Karpas-422 (cell line): ENCODE measurements around the gene TOX2. TPM values are rescaled to one million over a fixed set of nuclear protein-coding genes. Genes with fewer than 3 reads are reported as not detected.

ENCODE experiments used
- DNase-seq: peaks from one replicate; pipeline ENCODE4 v3.0.0-alpha.2; 2015
- H2AFZ ChIP-seq: fragments of 200-600 bp; sonication (generic); 2 replicates; pipeline ENCODE4 v1.6.1; 2014; ENCODE audit warnings: antibody characterized with exemption, low read length, mixed read lengths
- H3K27ac ChIP-seq: fragments of 200-600 bp; sonication (generic); 2 replicates; pipeline ENCODE4 v1.5.1; 2014; ENCODE audit warnings: mild to moderate bottlenecking, low read length, moderate library complexity
- H3K27me3 ChIP-seq: fragments of 200-600 bp; sonication (generic); 2 replicates; pipeline ENCODE4 v1.6.1; 2014; ENCODE audit warnings: low read length, mixed read lengths
- H3K36me3 ChIP-seq: fragments of 200-600 bp; sonication (generic); 2 replicates; pipeline ENCODE4 v1.6.1; 2014; ENCODE audit warnings: low read length, mixed read lengths; ENCODE audit not compliant: insufficient read depth
- H3K4me1 ChIP-seq: fragments of 200-600 bp; sonication (generic); 2 replicates; pipeline ENCODE4 v1.6.1; 2014; ENCODE audit warnings: mild to moderate bottlenecking, low read length, mixed read lengths
- H3K4me2 ChIP-seq: fragments of 200-600 bp; sonication (generic); 2 replicates; pipeline ENCODE4 v1.6.1; 2014; ENCODE audit warnings: low read length, low read depth, mild to moderate bottlenecking; ENCODE audit not compliant: poor library complexity, severe bottlenecking
- H3K4me3 ChIP-seq: fragments of 200-600 bp; sonication (generic); 2 replicates; pipeline ENCODE4 v1.5.1; 2014; ENCODE audit warnings: mild to moderate bottlenecking, antibody characterized with exemption, low read length, mixed read lengths
- H3K79me2 ChIP-seq: fragments of 200-600 bp; sonication (generic); 2 replicates; pipeline ENCODE4 v1.6.1; 2014; ENCODE audit warnings: mild to moderate bottlenecking, low read length, mixed read lengths
- H3K9ac ChIP-seq: fragments of 200-600 bp; sonication (generic); 2 replicates; pipeline ENCODE4 v1.6.0; 2014; ENCODE audit warnings: low read length
- H3K9me2 ChIP-seq: fragments of 200-600 bp; sonication (generic), shearing (Covaris generic); replicated peaks from 2 replicates; pipeline ENCODE4 v1.6.0; 2014; ENCODE audit warnings: mild to moderate bottlenecking, low read length, moderate library complexity; ENCODE audit not compliant: insufficient read depth
- H3K9me3 ChIP-seq: fragments of 300-700, 200-600 bp; sonication (generic); 2 replicates; pipeline ENCODE4 v1.6.1; 2014; ENCODE audit warnings: low read length, mixed read lengths
- H4K20me1 ChIP-seq: fragments of 200-600 bp; sonication (generic); 2 replicates; pipeline ENCODE4 v1.6.1; 2014; ENCODE audit warnings: mild to moderate bottlenecking, antibody characterized with exemption, low read length, low read depth; ENCODE audit not compliant: insufficient read depth
- total RNA-seq: library from RNA; depleted of rRNA; stranded (reverse); fragments of >200 nt; shearing (Covaris generic); gene quantifications from 2 replicates; pipeline ENCODE4 v1.2.3, GENCODE V29; 2014; ENCODE audit warnings: low replicate concordance

The TOX2 gene
- total RNA-seq, 1 experiment from 2014 or later, result 42.9 TPM

- Histone ChIP-seq H3K79me2 (peaks cover 75% of the 10 kb centered on the region), H3K36me3 (peaks cover 11% of the 10 kb centered on the region; the same call in 1 of the 2 replicates), H3K4me2 (no peak overlapping the region), H3K9me3 (no peaks in the 10 kb centered on the region), H3K4me1 (peaks cover 81% of the 10 kb centered on the region), H3K9me2 (no peaks in the 10 kb centered on the region), H3K27ac (peak overlapping the region; percentile 62), H3K4me3 (no peak overlapping the region), H3K9ac (peak overlapping the region; percentile 27; the same call in 1 of the 2 replicates), H4K20me1 (no peaks in the 10 kb centered on the region), H3K27me3 (no peaks in the 10 kb centered on the region), H2AFZ (no peak overlapping the region)
- DNase-seq, result no peak
These were observed 110.3 kb downstream of the TOX2 start for GRCh38 chr20:44024820-44025580.

DNA sequence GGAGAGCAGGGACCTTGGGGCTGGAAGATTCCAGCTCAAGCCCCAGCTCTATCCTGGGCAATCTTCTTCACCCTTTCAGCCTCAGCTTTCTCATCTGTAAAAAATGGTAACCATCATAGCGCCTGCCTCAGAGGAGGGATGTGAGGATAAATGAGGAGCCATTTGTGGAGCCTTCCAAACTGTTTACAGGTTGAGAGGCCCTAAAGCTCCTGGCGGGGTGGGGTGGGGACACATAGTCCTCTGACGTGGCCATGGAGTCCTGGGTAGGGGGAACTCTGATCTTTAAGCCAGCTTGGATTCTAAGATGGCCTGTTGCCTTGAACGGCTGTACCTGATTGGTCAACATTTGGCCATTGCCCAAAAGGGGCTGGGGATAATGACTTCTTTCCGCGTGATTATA, 111.1 kb downstream of the TOX2 start:
- peaks cover 82% of the 10 kb centered on the region for H3K79me2 ChIP-seq
- H3K4me3 ChIP-seq, result no peak overlapping the region
- H2AFZ ChIP-seq, result no peak overlapping the region
- H3K9me3 ChIP-seq, result no peaks in the 10 kb centered on the region
- no peak overlapping the region for H3K4me2 ChIP-seq
- peaks cover 9% of the 10 kb centered on the region; the same call in 1 of the 2 replicates for H3K36me3 ChIP-seq
- no peaks in the 10 kb centered on the region for H4K20me1 ChIP-seq
- H3K9me2 ChIP-seq, result no peaks in the 10 kb centered on the region
- no peak for DNase-seq
- no peaks in the 10 kb centered on the region for H3K27me3 ChIP-seq
- H3K4me1 ChIP-seq, result peaks cover 85% of the 10 kb centered on the region
- no peak overlapping the region for H3K9ac ChIP-seq
- H3K27ac ChIP-seq, result peak overlapping the region; percentile 33; the same call in 1 of the 2 replicates

DNA sequence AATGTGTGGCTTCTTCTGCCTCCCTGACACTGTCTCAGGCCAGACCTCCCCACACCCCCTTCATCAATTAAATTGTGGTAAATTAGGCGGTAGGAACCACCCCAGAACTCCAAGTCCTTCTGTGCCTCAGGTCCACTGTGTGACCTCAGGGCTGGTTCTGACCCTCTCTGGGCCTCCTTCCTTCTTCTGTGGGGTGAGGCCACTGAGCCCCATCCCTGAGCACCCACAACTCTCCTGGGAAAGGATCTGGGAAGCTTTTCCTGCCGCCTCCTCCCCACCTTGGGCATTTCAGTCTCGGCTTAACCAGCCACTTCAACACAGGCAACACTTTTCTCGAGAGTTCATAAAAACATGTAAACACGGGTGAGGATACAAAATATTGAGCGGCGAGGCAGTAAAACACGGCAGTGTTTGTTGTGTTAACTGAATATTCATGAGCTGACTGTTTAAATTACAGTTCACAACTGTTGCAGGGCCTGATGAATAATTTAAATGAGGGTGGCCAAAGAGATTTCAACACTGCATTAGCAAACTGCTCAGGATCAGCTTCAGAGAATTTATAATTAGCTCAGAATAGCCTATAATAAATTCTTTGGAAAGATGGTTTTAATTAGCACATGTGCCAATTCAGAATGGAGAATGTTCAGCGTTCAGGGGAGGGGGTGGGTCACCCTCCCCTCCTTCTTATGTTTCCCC, 112.1 kb downstream of the TOX2 start:
- H3K4me2 ChIP-seq, result no peak overlapping the region
- H3K36me3 ChIP-seq, result peaks cover 5% of the 10 kb centered on the region; the same call in 1 of the 2 replicates
- no peak overlapping the region for H3K4me3 ChIP-seq
- H3K4me1 ChIP-seq, result peaks cover 93% of the 10 kb centered on the region
- H3K27ac ChIP-seq, result peak overlapping the region; percentile 94
- peak overlapping the region; percentile 6; the same call in 1 of the 2 replicates for H3K9ac ChIP-seq
- no peaks in the 10 kb centered on the region for H4K20me1 ChIP-seq
- no peaks in the 10 kb centered on the region for H3K9me2 ChIP-seq
- no peak overlapping the region for H2AFZ ChIP-seq
- peaks cover 83% of the 10 kb centered on the region for H3K79me2 ChIP-seq
- H3K27me3 ChIP-seq, result no peaks in the 10 kb centered on the region
- no peaks in the 10 kb centered on the region for H3K9me3 ChIP-seq
- DNase-seq, result no peak

DNA sequence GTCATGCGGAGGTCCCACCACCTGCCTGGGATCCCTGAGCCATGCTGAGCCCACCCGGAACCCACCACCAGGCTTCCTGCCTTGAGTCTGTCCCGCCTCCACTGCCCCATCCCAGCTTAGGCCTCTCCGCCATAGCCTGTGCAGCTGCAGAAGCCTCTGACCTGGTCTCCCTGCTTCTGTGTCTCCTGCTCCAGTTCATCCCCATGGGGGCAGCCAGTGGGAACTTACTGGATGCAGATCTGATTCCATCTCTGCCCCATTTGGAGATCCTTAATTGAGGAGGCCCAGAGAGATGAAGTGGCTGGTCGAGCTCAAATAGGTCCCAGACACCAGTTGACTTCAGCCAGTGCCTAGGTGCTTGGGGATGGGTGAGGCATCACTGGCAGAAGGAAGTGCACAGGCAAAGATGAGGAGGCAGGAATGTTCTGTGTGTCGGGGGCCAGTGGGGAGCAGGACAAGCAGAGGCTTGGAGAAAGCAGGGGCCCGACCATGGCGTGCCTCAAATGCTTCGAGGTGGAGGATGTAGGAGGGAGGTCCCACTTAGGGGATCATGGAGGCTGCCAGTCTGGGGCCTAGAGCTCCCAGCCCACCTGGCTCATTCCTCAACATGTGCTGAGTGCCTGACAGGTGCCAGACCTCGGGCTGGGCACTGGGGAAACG, 112.8 kb downstream of the TOX2 start:
- H3K9me3 ChIP-seq, result no peaks in the 10 kb centered on the region
- peak overlapping the region; percentile 32 for H3K9ac ChIP-seq
- H3K4me1 ChIP-seq, result peaks cover 97% of the 10 kb centered on the region
- H2AFZ ChIP-seq, result no peak overlapping the region
- H3K27me3 ChIP-seq, result no peaks in the 10 kb centered on the region
- H3K4me3 ChIP-seq, result no peak overlapping the region
- H3K79me2 ChIP-seq, result peaks cover 82% of the 10 kb centered on the region
- H3K27ac ChIP-seq, result peak overlapping the region; percentile 94
- no peaks in the 10 kb centered on the region for H4K20me1 ChIP-seq
- no peak for DNase-seq
- peaks cover 5% of the 10 kb centered on the region; the same call in 1 of the 2 replicates for H3K36me3 ChIP-seq
- peak overlapping the region; percentile 18 for H3K4me2 ChIP-seq
- H3K9me2 ChIP-seq, result no peaks in the 10 kb centered on the region

- Histone ChIP-seq H3K9me3 (no peaks in the 10 kb centered on the region), H2AFZ (no peak overlapping the region), H3K9me2 (no peaks in the 10 kb centered on the region), H3K27me3 (no peaks in the 10 kb centered on the region), H3K27ac (peak overlapping the region; percentile 94), H3K9ac (peak overlapping the region; percentile 45), H3K4me3 (no peak overlapping the region), H4K20me1 (no peaks in the 10 kb centered on the region), H3K4me2 (peak overlapping the region; percentile 18), H3K4me1 (peaks cover 97% of the 10 kb centered on the region), H3K36me3 (peaks cover 5% of the 10 kb centered on the region; the same call in 1 of the 2 replicates), H3K79me2 (peaks cover 80% of the 10 kb centered on the region)
- no peak for DNase-seq
These were observed 113.5 kb downstream of the TOX2 start for GRCh38 chr20:44028003-44028730.

DNA sequence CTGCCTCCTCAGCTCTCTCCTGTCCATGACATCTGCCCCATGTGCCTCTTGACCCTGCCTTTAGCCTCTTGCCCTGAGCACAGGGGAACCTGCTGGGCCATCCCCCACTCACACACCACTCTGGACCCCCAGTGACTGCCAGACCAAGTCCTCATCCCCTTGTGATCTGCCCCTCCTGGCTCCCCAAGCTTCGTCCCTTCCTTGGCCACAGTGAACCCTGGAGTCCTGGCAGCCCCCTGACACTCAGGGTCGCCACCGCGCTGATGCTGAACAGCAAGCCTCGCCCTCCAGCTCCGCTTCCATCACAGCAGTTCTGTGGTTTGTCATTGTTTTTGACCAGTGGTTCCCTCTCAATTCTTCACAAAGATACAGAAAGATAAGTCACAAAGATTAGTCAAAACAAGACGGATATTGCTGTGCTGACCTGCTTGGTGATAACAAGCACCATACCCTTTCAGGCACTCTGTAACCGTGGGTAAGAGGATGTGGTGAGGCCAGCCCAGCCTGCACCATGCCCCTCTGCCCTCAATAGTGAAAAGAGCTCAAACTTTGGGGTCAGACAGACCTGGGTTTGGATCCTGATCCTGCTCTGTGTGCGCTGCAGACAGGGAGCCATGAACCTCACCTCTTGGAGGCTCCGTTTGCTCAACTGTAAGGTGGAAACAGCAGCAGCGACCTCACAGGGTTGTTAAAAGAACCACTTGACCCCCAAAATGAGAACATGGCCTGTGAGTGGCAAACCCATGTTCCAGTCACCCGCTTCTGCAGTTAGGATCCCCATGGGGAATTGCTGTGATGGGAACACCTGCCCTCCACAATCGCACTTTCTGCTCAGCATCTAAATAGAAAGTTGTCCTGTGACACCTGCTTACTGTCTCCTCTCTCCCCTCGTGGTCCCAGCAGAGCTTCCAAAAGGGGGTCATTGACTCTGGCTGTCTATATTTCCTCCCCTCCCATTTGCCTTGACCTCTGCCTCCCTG, 114.5 kb downstream of the TOX2 start:
- no peaks in the 10 kb centered on the region for H3K27me3 ChIP-seq

DNA sequence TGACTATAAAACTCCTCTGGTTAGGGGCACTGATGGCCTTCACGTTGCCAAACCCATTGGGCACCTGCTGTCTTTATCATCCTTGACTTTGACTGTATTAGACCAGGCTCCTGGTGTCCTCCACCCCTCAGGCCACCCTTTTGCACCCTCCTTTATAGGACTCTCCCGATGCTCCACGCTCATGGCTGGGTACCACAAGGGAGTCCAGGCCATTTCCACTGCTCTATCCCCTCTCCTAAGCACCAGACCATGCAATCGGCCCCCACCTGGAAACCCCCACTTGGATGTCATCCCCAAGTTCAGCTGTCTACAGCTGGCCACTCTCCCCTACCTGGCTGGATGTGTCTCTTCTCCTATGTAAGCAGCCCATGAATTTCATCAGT, 115.2 kb downstream of the TOX2 start:
- Histone ChIP-seq H4K20me1 (no peaks in the 10 kb centered on the region), H3K4me1 (peaks cover 97% of the 10 kb centered on the region)

More for the DNA sequence above, 114.5 kb downstream of the TOX2 start:
- H3K4me1 ChIP-seq, result peaks cover 97% of the 10 kb centered on the region
- peaks cover 80% of the 10 kb centered on the region for H3K79me2 ChIP-seq
- H3K4me2 ChIP-seq, result peak overlapping the region; percentile 1
- peaks cover 10% of the 10 kb centered on the region; the same call in 1 of the 2 replicates for H3K36me3 ChIP-seq
- no peaks in the 10 kb centered on the region for H3K9me3 ChIP-seq
- H4K20me1 ChIP-seq, result no peaks in the 10 kb centered on the region
- H3K4me3 ChIP-seq, result no peak overlapping the region
- H3K9me2 ChIP-seq, result no peaks in the 10 kb centered on the region
- peak overlapping the region; percentile 45 for H3K9ac ChIP-seq
- peak overlapping the region; percentile 94 for H3K27ac ChIP-seq
- H2AFZ ChIP-seq, result no peak overlapping the region
- no peak for DNase-seq

More for the DNA sequence above, 115.2 kb downstream of the TOX2 start:
- H3K27me3 ChIP-seq, result no peaks in the 10 kb centered on the region
- peaks cover 16% of the 10 kb centered on the region; the same call in 1 of the 2 replicates for H3K36me3 ChIP-seq
- no peaks in the 10 kb centered on the region for H3K9me3 ChIP-seq
- peak overlapping the region; percentile 45; the same call in 1 of the 2 replicates for H3K9ac ChIP-seq
- no peak overlapping the region for H3K4me3 ChIP-seq
- H3K4me2 ChIP-seq, result peak overlapping the region; percentile 1
- H3K27ac ChIP-seq, result peak overlapping the region; percentile 94
- H2AFZ ChIP-seq, result no peak overlapping the region
- no peaks in the 10 kb centered on the region for H3K9me2 ChIP-seq
- H3K79me2 ChIP-seq, result peaks cover 82% of the 10 kb centered on the region
- DNase-seq, result no peak
